HepG2 (cell line): Measurements from ENCODE around the gene FAM20C. TPM values are rescaled to one million over a fixed set of nuclear protein-coding genes. Genes with fewer than 3 reads are reported as not detected.

Experiments
- ATAC-seq: fragments of 200-7000 bp; cut with Tn5 transposase; 3 replicates; pipeline ENCODE4 v1.9.1; 2020; ENCODE audit warnings: mild to moderate bottlenecking, moderate library complexity
- BruUV-seq: library from RNA; stranded (reverse); fragments of 400-500 nt; replicated peaks from 2 replicates; lab custom pipeline; 2021; lab: Mats Ljungman, UMichigan
- CTCF ChIA-PET: fragments of 300-600 bp; formaldehyde crosslinking; extraction: SDS; loops from one replicate; lab custom pipeline; 2021; ENCODE audit warnings: low total read pairs, inconsistent platforms, low intra/inter-chr PET ratio; lab: Yijun Ruan, JAX
- POLR2A ChIA-PET: fragments of 350-600 bp; sonication (Branson Sonifier 250); formaldehyde crosslinking; loops from one replicate; lab custom pipeline; 2020; ENCODE audit warnings: antibody characterized with exemption, inconsistent platforms; lab: Yijun Ruan, JAX
- DNase-seq: peaks from one replicate; pipeline ENCODE4 v3.0.0-alpha.2; 2015; ENCODE audit warnings: low spot score
- FAIRE-seq: peaks from 3 replicates; lab custom pipeline; 2011; peaks lifted over from hg19 to GRCh38; lab: Jason Lieb, UNC
- H2AFZ ChIP-seq: one replicate; pipeline ENCODE4 v1.6.1; 2011; ENCODE audit warnings: low read length, inconsistent platforms
- H3K27ac ChIP-seq: fragments of 300-600 bp; 3 replicates; pipeline ENCODE4 v1.8.0; 2011; ENCODE audit warnings: mixed run types, mild to moderate bottlenecking, mixed read lengths, low read length, inconsistent platforms; ENCODE audit not compliant: insufficient read depth; ENCODE audit errors: extremely low read length
- H3K27me3 ChIP-seq, 2 experiments: fragments of 200-600 bp in 1 of 2; 2 replicates in 1 of 2; 3 replicates in 1 of 2; pipeline versions ENCODE4 v1.6.0 to v1.8.0; 2011; ENCODE audit warnings: low read length in 2 of 2, mild to moderate bottlenecking in 2 of 2, moderate library complexity in 2 of 2, inconsistent platforms in 1 of 2; ENCODE audit not compliant: insufficient read depth in 2 of 2, control insufficient read depth in 1 of 2
- H3K36me3 ChIP-seq, 2 experiments: fragments of 200-600 bp in 1 of 2; replicated peaks in 1 of 2; 2 replicates in 1 of 2; 3 replicates in 1 of 2; pipeline versions ENCODE4 v1.5.1 to v1.8.0; 2011; ENCODE audit warnings: low read length in 2 of 2, inconsistent platforms in 1 of 2; ENCODE audit not compliant: insufficient read depth in 2 of 2, control insufficient read depth in 1 of 2
- H3K4me1 ChIP-seq: 2 replicates; pipeline ENCODE4 v1.5.1; 2012; ENCODE audit warnings: low read length, inconsistent platforms; ENCODE audit not compliant: insufficient read depth
- H3K4me2 ChIP-seq: 2 replicates; pipeline ENCODE4 v1.6.0; 2011; ENCODE audit warnings: low read depth, low read length, inconsistent platforms
- H3K4me3 ChIP-seq, 3 experiments: fragments of 200-600 bp in 1 of 3; sonication (generic), shearing (Covaris generic) in 1 of 3; replicated peaks in 1 of 3; 2 replicates each; pipeline ENCODE4 v1.5.1; 2011 to 2016; ENCODE audit warnings: low read length in 3 of 3, inconsistent platforms in 2 of 3, low read depth in 2 of 3, mild to moderate bottlenecking in 2 of 3, control low read depth in 1 of 3, mixed read lengths in 1 of 3; ENCODE audit not compliant: insufficient read depth in 1 of 3
- H3K79me2 ChIP-seq: one replicate; pipeline ENCODE4 v1.6.1; 2011; ENCODE audit warnings: low read length, inconsistent platforms; ENCODE audit not compliant: insufficient read depth
- H3K9ac ChIP-seq: 2 replicates; pipeline ENCODE4 v1.6.0; 2011; ENCODE audit warnings: mild to moderate bottlenecking, low read depth, low read length, inconsistent platforms; ENCODE audit not compliant: insufficient read depth
- H3K9me3 ChIP-seq: 2 replicates; pipeline ENCODE4 v1.5.1; 2012; ENCODE audit warnings: mild to moderate bottlenecking, low read length
- H4K20me1 ChIP-seq: 2 replicates; pipeline ENCODE4 v1.6.0; 2011; ENCODE audit warnings: inconsistent platforms, mild to moderate bottlenecking, low read length, moderate library complexity; ENCODE audit not compliant: insufficient read depth
- CAMTA2 ChIP-seq: sonication (generic); formaldehyde crosslinking; IDR thresholded peaks from 2 replicates; pipeline ENCODE4 v1.4.0; 2020; ENCODE audit warnings: mild to moderate bottlenecking, missing genetic modification reagents, borderline replicate concordance
- CTCF ChIP-seq: sonication (generic); formaldehyde crosslinking; IDR thresholded peaks from 2 replicates; pipeline ENCODE4 v1.5.0; 2020; ENCODE audit warnings: mild to moderate bottlenecking, missing genetic modification reagents, moderate library complexity
- GABPB1 ChIP-seq: IDR thresholded peaks from 2 replicates; pipeline ENCODE4 v1.6.1; 2016; ENCODE audit warnings: mild to moderate bottlenecking, missing genetic modification reagents, moderate library complexity, missing compliant biosample characterization
- RAD21 ChIP-seq: fragments of 450-650 bp; formaldehyde crosslinking; IDR thresholded peaks from 2 replicates; pipeline ENCODE4 v1.5.0; 2020; ENCODE audit warnings: mild to moderate bottlenecking
- RXRA ChIP-seq: sonication (generic); formaldehyde crosslinking; IDR thresholded peaks from 2 replicates; pipeline ENCODE4 v1.5.1; 2020; ENCODE audit warnings: missing genetic modification reagents
- SNAPC5 ChIP-seq: sonication (generic); formaldehyde crosslinking; IDR thresholded peaks from 2 replicates; pipeline ENCODE4 v1.8.1; 2023; ENCODE audit warnings: mild to moderate bottlenecking, missing genetic modification reagents, borderline replicate concordance
- STAG1 ChIP-seq: sonication (generic); formaldehyde crosslinking; IDR thresholded peaks from 2 replicates; pipeline ENCODE4 v1.4.0; 2020; ENCODE audit warnings: missing genetic modification reagents
- ZBTB33 ChIP-seq: sonication (generic); formaldehyde crosslinking; IDR thresholded peaks from 2 replicates; pipeline ENCODE4 v1.4.0; 2020; ENCODE audit warnings: missing genetic modification reagents
- ZBTB38 ChIP-seq: sonication (generic); formaldehyde crosslinking; IDR thresholded peaks from 2 replicates; pipeline ENCODE4 v1.5.1; 2020; ENCODE audit warnings: mild to moderate bottlenecking, missing genetic modification reagents
- ZNF3 ChIP-seq: IDR thresholded peaks from 2 replicates; pipeline ENCODE4 v1.7.0; 2017; ENCODE audit warnings: inconsistent platforms
- ZNF687 ChIP-seq: sonication (generic); formaldehyde crosslinking; IDR thresholded peaks from 2 replicates; pipeline ENCODE4 v1.5.1; 2020; ENCODE audit warnings: mild to moderate bottlenecking, missing genetic modification reagents, moderate library complexity
- WGBS: methylation state at CpG from one replicate; pipeline ENCODE4 v1.1.6; 2017; ENCODE audit warnings: low lambda C conversion rate; 5-methylcytosine and 5-hydroxymethylcytosine counted together
- in situ Hi-C: cut with HindIII; loops from 2 replicates; pipeline ENCODE4 v1.10.0; 2017; ENCODE audit warnings: low pct_unique_long_range_greater_than_20kb; ENCODE audit not compliant: extremely low pct_ligation_motif_present
- intact Hi-C: fragments of 100-400 bp; cut with micrococcal nuclease; formaldehyde crosslinking; loops from one replicate; pipeline ENCODE4 v1.10.0; 2022; ENCODE audit not compliant: unreplicated experiment
- polyA plus RNA-seq, 8 experiments: library from polyadenylated mRNA; depleted of rRNA in 3 of 8; stranded (reverse) in 7 of 8; unstranded in 1 of 8; fragments of >200 nt; fragmentation: Illumina TruSeq in 4 of 8; extraction: Trizol in 4 of 8; gene quantifications; 2 replicates each; pipeline versions ENCODE4 v1.2.1 to v1.2.3, GENCODE V29; 2011 to 2016; ENCODE audit warnings: low read depth in 4 of 8, missing spikeins in 1 of 8, mixed read lengths in 1 of 8; ENCODE audit not compliant: insufficient read depth in 1 of 8
- total RNA-seq, 5 experiments: library from RNA; depleted of rRNA; stranded (reverse); fragments of >200 nt; fragmentation: Illumina TruSeq; extraction: Trizol; gene quantifications; 2 replicates each; pipeline ENCODE4 v1.2.3, GENCODE V29; 2016; ENCODE audit warnings: low read depth in 1 of 5

FAM20C gene
- total and polyA plus RNA-seq, 2 of the 13 experiments (the other 11 are each of a cell fraction or from before 2014, with no cell fraction given): 11.9 to 19.9 TPM

GRCh38 chr7:266851-267840, 74.8 kb downstream of the FAM20C start:
- Histone ChIP-seq H3K4me1 (no peaks in the 10 kb centered on the region), H3K27me3 (no peaks in the 10 kb centered on the region; a peak in 2 of 5 replicates), H3K36me3 (no peaks in the 10 kb centered on the region), H2AFZ (no peak overlapping the region), H4K20me1 (no peaks in the 10 kb centered on the region), H3K9me3 (peaks cover 6% of the 10 kb centered on the region), H3K4me2 (no peak overlapping the region), H3K79me2 (no peaks in the 10 kb centered on the region), H3K9ac (no peak overlapping the region), H3K27ac (no peak overlapping the region), H3K4me3 (no peak overlapping the region)
- FAIRE-seq (no peak), DNase-seq (peak; percentile 17), ATAC-seq (peak; percentile 37)
- in situ Hi-C loops (no loop called here), intact Hi-C loops (no loop called here)
- peak; percentile 14; the same call in 1 of the 2 replicates for TF ChIP-seq ZNF687 (CRISPR knock-in tag)
- TF ChIP-seq STAG1 (CRISPR knock-in tag): peak; percentile 79
- TF ChIP-seq RAD21 (CRISPR knock-in tag): 0 out of 2 replicates have a peak, but pooled peaks have one; percentile 57
- TF ChIP-seq ZBTB38 (CRISPR knock-in tag): 0 out of 2 replicates have a peak, but pooled peaks have one; percentile 22
- no peak for TF ChIP-seq SNAPC5 (CRISPR knock-in tag)
- no peak for TF ChIP-seq ZNF3 (CRISPR knock-in tag)
- peak; percentile 20; the same call in 1 of the 2 replicates for TF ChIP-seq GABPB1 (CRISPR knock-in tag)
- TF ChIP-seq RXRA: 0 out of 2 replicates have a peak, but pooled peaks have one; percentile 23
- TF ChIP-seq ZBTB33 (CRISPR knock-in tag): peak; percentile 94
- TF ChIP-seq CTCF (CRISPR knock-in tag): peak; percentile 92
- no peak for TF ChIP-seq CAMTA2 (CRISPR knock-in tag)
- BruUV-seq: no TSS peak
- 62% methylated on average over 25 of the region's 45 CpGs for WGBS
- ChIA-PET POLR2A (no interaction called here), CTCF (interaction anchor here (0.9 kb wide), 1 partner anchor 203 kb away, joined by 3 read pairs; no protein-coding TSS in a partner anchor)
